GM18870 (cell line): ENCODE results near the gene KCNF1.

Experiments used
- ATAC-seq: cut with Tn5 transposase; IDR thresholded peaks from one replicate; pipeline ENCODE4 v1.9.1; 2021; ENCODE audit warnings: moderate library complexity; ENCODE audit not compliant: unreplicated experiment

KCNF1 gene

GRCh38 chr2:10911291-10912075, at the start of gene KCNF1:
Gene KCNF1 (plus strand): TSS chr2:10911934. CDS start chr2:10912427, 493 bp downstream.
- no peak for ATAC-seq

GRCh38 chr2:10862330-10862729, 49.4 kb upstream of the KCNF1 start:
- no peak for ATAC-seq

GRCh38 chr2:10863047-10863446, 48.7 kb upstream of the KCNF1 start:
- no peak for ATAC-seq

GRCh38 chr2:10863837-10864236, 47.9 kb upstream of the KCNF1 start:
- peak; percentile 49 for ATAC-seq

GRCh38 chr2:10864251-10864650, 47.5 kb upstream of the KCNF1 start:
- ATAC-seq: no peak

GRCh38 chr2:10864861-10865636, 46.7 kb upstream of the KCNF1 start:
- ATAC-seq: peak; percentile 95

GRCh38 chr2:10865841-10866240, 45.9 kb upstream of the KCNF1 start:
- ATAC-seq: no peak

GRCh38 chr2:10867692-10868420, 43.9 kb upstream of the KCNF1 start:
- ATAC-seq: no peak

- no peak for ATAC-seq
Observed at GRCh38 chr2:10868465-10869314, 43.0 kb upstream of the KCNF1 start.

GRCh38 chr2:10871978-10872377, 39.8 kb upstream of the KCNF1 start:
- no peak for ATAC-seq

- ATAC-seq: no peak
Observed at GRCh38 chr2:10873171-10873570, 38.6 kb upstream of the KCNF1 start.

GRCh38 chr2:10873790-10874437, 37.8 kb upstream of the KCNF1 start:
- ATAC-seq: peak; percentile 67

- ATAC-seq: no peak
Observed at GRCh38 chr2:10875126-10875525, 36.6 kb upstream of the KCNF1 start.

- no peak for ATAC-seq
Observed at GRCh38 chr2:10876394-10876793, 35.3 kb upstream of the KCNF1 start.

GRCh38 chr2:10876963-10877362, 34.8 kb upstream of the KCNF1 start:
- no peak for ATAC-seq

GRCh38 chr2:10877651-10878111, 34.1 kb upstream of the KCNF1 start:
- ATAC-seq: no peak

- no peak for ATAC-seq
Observed at GRCh38 chr2:10878268-10878915, 33.3 kb upstream of the KCNF1 start.

GRCh38 chr2:10879159-10879558, 32.6 kb upstream of the KCNF1 start:
- ATAC-seq: no peak
